Esophagus mucosa (tissue), 1 donor: ENCODE measurements around the gene C2CD2L. TPM values are rescaled to one million over a fixed set of nuclear protein-coding genes. Genes with fewer than 3 reads are reported as not detected.
A peak's percentile ranks its signal among the peaks of the same experiment; 100 is the strongest.
"Not testable (repeated sequence)": the region's sequence is repeated elsewhere in the genome, so short reads cannot be mapped to it uniquely, and the experiment has no call there.

ENCODE experiments used
- ATAC-seq: fragments of 200-7000 bp; cut with Tn5 transposase; one replicate; pipeline ENCODE4 v1.9.1; 2020
- total RNA-seq: library from RNA; stranded (reverse); gene quantifications from one replicate; pipeline ENCODE4 v1.2.4, GENCODE V29; 2023
- donor health status: DM: yes; HTN: yes; CAD: no.

The C2CD2L gene
- total RNA-seq, 1 donor from 2014 or later = 6.5 TPM

- no peak for ATAC-seq
Measured at GRCh38 chr11:119116235-119116594, 9.1 kb downstream of the C2CD2L start.

GRCh38 chr11:119116601-119117000, 9.5 kb downstream of the C2CD2L start:
- ATAC-seq = no peak

- ATAC-seq = no peak
Measured at GRCh38 chr11:119117004-119117706, 10.0 kb downstream of the C2CD2L start.

- no peak for ATAC-seq
Measured at GRCh38 chr11:119118227-119118626, 11.1 kb downstream of the C2CD2L start.

- ATAC-seq = no peak
Measured at GRCh38 chr11:119118946-119119345, 11.8 kb downstream of the C2CD2L start.

- no peak for ATAC-seq
Measured at GRCh38 chr11:119120639-119121007, 13.5 kb downstream of the C2CD2L start.

- peak; percentile 100 for ATAC-seq
Measured at GRCh38 chr11:119121008-119121810, 14.1 kb downstream of the C2CD2L start, which contains the start of gene HINFP. Gene HINFP, plus strand, starts transcription at chr11:119121580. Its CDS starts 5,365 bp downstream, at chr11:119126945.

- ATAC-seq = no peak
Measured at GRCh38 chr11:119121811-119122124, 14.6 kb downstream of the C2CD2L start.

GRCh38 chr11:119125821-119126220, 18.7 kb downstream of the C2CD2L start:
- ATAC-seq = no peak

- ATAC-seq = no peak
Measured at GRCh38 chr11:119126675-119127268, 19.6 kb downstream of the C2CD2L start.

- ATAC-seq = no peak
Measured at GRCh38 chr11:119130662-119131061, 23.5 kb downstream of the C2CD2L start.

GRCh38 chr11:119134389-119134978, 27.3 kb downstream of the C2CD2L start:
- peak; percentile 47 for ATAC-seq

GRCh38 chr11:119139276-119139675, 32.1 kb downstream of the C2CD2L start:
- ATAC-seq = not testable (repeated sequence)

- ATAC-seq = peak; percentile 75
Measured at GRCh38 chr11:119144825-119145486, 37.8 kb downstream of the C2CD2L start.

- ATAC-seq = no peak
Measured at GRCh38 chr11:119145551-119145950, 38.4 kb downstream of the C2CD2L start.

- no peak for ATAC-seq
Measured at GRCh38 chr11:119147604-119148333, 40.6 kb downstream of the C2CD2L start.

GRCh38 chr11:119148720-119149017, 41.5 kb downstream of the C2CD2L start:
- no peak for ATAC-seq

- peak; percentile 40 for ATAC-seq
Measured at GRCh38 chr11:119149018-119149785, 42.1 kb downstream of the C2CD2L start, which contains the start of gene ABCG4. Gene ABCG4, plus strand, starts transcription at chr11:119149052. Its CDS starts 914 bp downstream, at chr11:119149966.

GRCh38 chr11:119149786-119150275, 42.7 kb downstream of the C2CD2L start:
- ATAC-seq = no peak

GRCh38 chr11:119152043-119152442, 44.9 kb downstream of the C2CD2L start:
- no peak for ATAC-seq

- no peak for ATAC-seq
Measured at GRCh38 chr11:119152604-119153003, 45.5 kb downstream of the C2CD2L start.
